Tibial artery (tissue), 4 donors: ENCODE measurements around the gene CFAP97.

Experiments
- DNase-seq, 2 donors: peaks; one replicate each; pipeline ENCODE4 v3.0.0-alpha.2; 2019
- H3K27ac ChIP-seq, 2 donors: fragments of 200-600 bp; sonication (generic) in 1 of 2; 1 replicate in 1 of 2; 2 replicates in 1 of 2; pipeline ENCODE4 v1.5.1; 2018 to 2019; ENCODE audit warnings: mild to moderate bottlenecking in 1 of 2
- H3K27me3 ChIP-seq, 2 donors: fragments of 200-600 bp; sonication (generic) in 1 of 2; one replicate each; pipeline versions ENCODE4 v1.5.1 to v1.6.0; 2016 to 2019
- H3K36me3 ChIP-seq, 3 donors: fragments of 200-600 bp; sonication (generic) in 2 of 3; one replicate each; pipeline ENCODE4 v1.5.1; 2016 to 2019; ENCODE audit warnings: mild to moderate bottlenecking in 2 of 3
- H3K4me1 ChIP-seq, 4 donors: fragments of 200-600 bp; sonication (generic) in 2 of 4; 1 replicate in 3 of 4; 2 replicates in 1 of 4; pipeline ENCODE4 v1.5.1; 2016 to 2019
- H3K4me3 ChIP-seq, 2 donors: fragments of 200-600 bp; sonication (generic) in 1 of 2; 1 replicate in 1 of 2; 2 replicates in 1 of 2; pipeline ENCODE4 v1.5.1; 2018 to 2019; ENCODE audit warnings: mild to moderate bottlenecking in 2 of 2
- H3K9me3 ChIP-seq, 3 donors: fragments of 200-600 bp; sonication (generic) in 1 of 3; one replicate each; pipeline ENCODE4 v1.5.1; 2016 to 2019
- CTCF ChIP-seq, 2 experiments: fragments of 200-600 bp in 1 of 2; fragments of 450-650 bp in 1 of 2; IDR thresholded peaks; one replicate each; pipeline ENCODE4 v1.5.1; 2017 to 2019; ENCODE audit warnings: antibody characterized with exemption in 2 of 2, mild to moderate bottlenecking in 1 of 2, moderate library complexity in 1 of 2
- intact Hi-C: fragments of 100-400 bp; cut with DNase I; formaldehyde crosslinking; loops from one replicate; pipeline ENCODE4 v1.15.0; 2023; ENCODE audit warnings: low total_unique reads

The CFAP97 gene

GRCh38 chr4:185237175-185237574, 33.4 kb upstream of the CFAP97 start:
- H3K27me3 ChIP-seq, result no peaks in the 10 kb centered on the region
- no peaks in the 10 kb centered on the region for H3K9me3 ChIP-seq
- no peaks in the 10 kb centered on the region for H3K36me3 ChIP-seq
- DNase-seq, result no peak
- H3K4me1 ChIP-seq, result peaks cover 0 to 22% (median 0%) of the 10 kb centered on the region in 4 donors
- intact Hi-C loops, result no loop called here
- H3K4me3 ChIP-seq, result no peak overlapping the region
- H3K27ac ChIP-seq, result no peak overlapping the region
- no peak for TF ChIP-seq CTCF (IDR thresholded peaks at IDR 0.05)

- TF ChIP-seq CTCF (IDR thresholded peaks at IDR 0.05), result no peak
- intact Hi-C loops, result no loop called here
- H3K36me3 ChIP-seq, result no peaks in the 10 kb centered on the region
- H3K4me1 ChIP-seq, result peaks cover 0 to 20% (median 0%) of the 10 kb centered on the region in 4 donors
- no peak overlapping the region for H3K4me3 ChIP-seq
- H3K27ac ChIP-seq, result no peak overlapping the region
- H3K9me3 ChIP-seq, result no peaks in the 10 kb centered on the region
- no peaks in the 10 kb centered on the region for H3K27me3 ChIP-seq
- DNase-seq, result no peak
Measured at GRCh38 chr4:185235843-185236503, 32.2 kb upstream of the CFAP97 start.

GRCh38 chr4:185235119-185235842, 31.5 kb upstream of the CFAP97 start:
- no peaks in the 10 kb centered on the region for H3K9me3 ChIP-seq
- no peak overlapping the region for H3K27ac ChIP-seq
- no peak for TF ChIP-seq CTCF (IDR thresholded peaks at IDR 0.05)
- DNase-seq, result no peak
- H3K36me3 ChIP-seq, result no peaks in the 10 kb centered on the region
- peaks cover 0 to 20% (median 0%) of the 10 kb centered on the region in 4 donors for H3K4me1 ChIP-seq
- H3K4me3 ChIP-seq, result no peak overlapping the region
- intact Hi-C loops, result no loop called here
- no peaks in the 10 kb centered on the region for H3K27me3 ChIP-seq

- DNase-seq, result no peak
- Histone ChIP-seq H3K4me3 (no peak overlapping the region), H3K9me3 (no peaks in the 10 kb centered on the region), H3K27ac (no peak overlapping the region), H3K27me3 (no peaks in the 10 kb centered on the region), H3K4me1 (peaks cover 0 to 30% (median under 1%) of the 10 kb centered on the region in 4 donors), H3K36me3 (no peaks in the 10 kb centered on the region)
- intact Hi-C loops, result no loop called here
- TF ChIP-seq CTCF (IDR thresholded peaks at IDR 0.05), result no peak
Measured at GRCh38 chr4:185232370-185232769, 28.6 kb upstream of the CFAP97 start.

GRCh38 chr4:185229021-185229818, 25.4 kb upstream of the CFAP97 start:
- Histone ChIP-seq H3K27me3 (no peaks in the 10 kb centered on the region), H3K4me1 (peaks cover 0 to 16% (median 6%) of the 10 kb centered on the region in 4 donors), H3K27ac (no peak overlapping the region), H3K9me3 (no peaks in the 10 kb centered on the region), H3K36me3 (no peaks in the 10 kb centered on the region), H3K4me3 (no peak overlapping the region)
- TF ChIP-seq CTCF (IDR thresholded peaks at IDR 0.05), result no peak
- intact Hi-C loops, result loop anchor here (10.0 kb wide), 1 partner anchor 146 kb away; no protein-coding TSS in a partner anchor
- no peak for DNase-seq
